IMR-90 (cell line): ENCODE results near the gene PPM1L. TPM values are rescaled to one million over a fixed set of nuclear protein-coding genes. Genes with fewer than 3 reads are reported as not detected.

Experiments
- ATAC-seq: fragments of 200-7000 bp; cut with Tn5 transposase; 2 replicates; pipeline ENCODE4 v1.9.1; 2020; ENCODE audit warnings: low read depth, mild to moderate bottlenecking, moderate library complexity
- BruUV-seq: library from RNA; stranded (reverse); fragments of 400-500 nt; replicated peaks from 2 replicates; lab custom pipeline; 2021; lab: Mats Ljungman, UMichigan
- CTCF ChIA-PET: fragments of 300-600 bp; formaldehyde crosslinking; extraction: SDS; loops from one replicate; lab custom pipeline; 2021; ENCODE audit warnings: antibody characterized with exemption; lab: Yijun Ruan, JAX
- POLR2A ChIA-PET: fragments of 300-600 bp; sonication (Branson Sonifier 250); formaldehyde crosslinking; loops from one replicate; lab custom pipeline; 2022; ENCODE audit warnings: antibody characterized with exemption; ENCODE audit not compliant: unreplicated experiment; lab: Charles Lee
- DNase-seq: peaks from one replicate; pipeline ENCODE4 v3.0.0; 2013
- H2AFZ ChIP-seq: replicated peaks from 2 replicates; pipeline ENCODE3; 2013; ENCODE audit warnings: low read length, mild to moderate bottlenecking; ENCODE audit not compliant: poor library complexity
- H2AK5ac ChIP-seq: 2 replicates; pipeline ENCODE4 v1.6.1; 2013; ENCODE audit warnings: low read depth, low read length, inconsistent platforms
- H2AK9ac ChIP-seq: replicated peaks from 2 replicates; pipeline ENCODE3; 2013; ENCODE audit warnings: mild to moderate bottlenecking, low read depth, low read length, moderate library complexity; ENCODE audit not compliant: poor library complexity
- H2BK120ac ChIP-seq: 2 replicates; pipeline ENCODE4 v1.6.1; 2013; ENCODE audit warnings: low read depth, low read length, inconsistent platforms
- H2BK15ac ChIP-seq: 3 replicates; pipeline ENCODE4 v1.6.1; 2013; ENCODE audit warnings: low read depth, low read length, inconsistent platforms
- H2BK20ac ChIP-seq: 2 replicates; pipeline ENCODE4 v1.6.1; 2013; ENCODE audit warnings: low read depth, mild to moderate bottlenecking, inconsistent platforms, low read length, moderate library complexity
- H2BK5ac ChIP-seq: 2 replicates; pipeline ENCODE4 v1.6.1; 2013; ENCODE audit warnings: mild to moderate bottlenecking, low read depth, low read length, inconsistent platforms; ENCODE audit not compliant: poor library complexity, severe bottlenecking
- H3K14ac ChIP-seq: replicated peaks from 2 replicates; pipeline ENCODE4 v1.6.1; 2013; ENCODE audit warnings: low read depth, low read length, inconsistent platforms
- H3K18ac ChIP-seq: 2 replicates; pipeline ENCODE4 v1.6.1; 2013; ENCODE audit warnings: low read depth, low read length, control low read depth
- H3K23ac ChIP-seq: 2 replicates; pipeline ENCODE4 v1.6.1; 2013; ENCODE audit warnings: low read depth, low read length, inconsistent platforms
- H3K27ac ChIP-seq: 2 replicates; pipeline ENCODE4 v1.5.1; 2013; ENCODE audit warnings: mild to moderate bottlenecking, control low read depth, low read length; ENCODE audit not compliant: insufficient read depth
- H3K27me3 ChIP-seq: 2 replicates; pipeline ENCODE4 v1.6.1; 2013; ENCODE audit warnings: low read length; ENCODE audit not compliant: control insufficient read depth, insufficient read depth
- H3K36me3 ChIP-seq: 2 replicates; pipeline ENCODE4 v1.6.1; 2013; ENCODE audit warnings: low read length, mixed read lengths; ENCODE audit not compliant: control insufficient read depth, insufficient read depth
- H3K4ac ChIP-seq: 2 replicates; pipeline ENCODE4 v1.6.1; 2013; ENCODE audit warnings: low read depth, low read length, inconsistent platforms
- H3K4me1 ChIP-seq: 2 replicates; pipeline ENCODE4 v1.6.1; 2013; ENCODE audit warnings: low read length, mixed read lengths; ENCODE audit not compliant: control insufficient read depth, insufficient read depth
- H3K4me2 ChIP-seq: 2 replicates; pipeline ENCODE4 v1.6.1; 2013; ENCODE audit warnings: low read depth, mild to moderate bottlenecking, control low read depth, low read length, moderate library complexity
- H3K4me3 ChIP-seq: 2 replicates; pipeline ENCODE4 v1.5.1; 2013; ENCODE audit warnings: low read depth, mild to moderate bottlenecking, control low read depth, low read length, moderate library complexity; ENCODE audit not compliant: insufficient read depth
- H3K56ac ChIP-seq: 2 replicates; pipeline ENCODE4 v1.6.1; 2013; ENCODE audit warnings: low read length, inconsistent platforms; ENCODE audit not compliant: insufficient read depth; ENCODE audit errors: extremely low read depth
- H3K79me1 ChIP-seq, 2 experiments: 2 replicates each; pipeline ENCODE4 v1.6.1; 2013; ENCODE audit warnings: low read length in 2 of 2, inconsistent platforms in 1 of 2, low read depth in 1 of 2
- H3K9ac ChIP-seq: 2 replicates; pipeline ENCODE4 v1.6.1; 2013; ENCODE audit warnings: low read depth, low read length, control low read depth
- H3K9me1 ChIP-seq: 2 replicates; pipeline ENCODE4 v1.6.1; 2013; ENCODE audit warnings: low read length, inconsistent platforms; ENCODE audit not compliant: insufficient read depth
- H3K9me3 ChIP-seq: 2 replicates; pipeline ENCODE4 v1.6.1; 2013; ENCODE audit warnings: low read length; ENCODE audit not compliant: control insufficient read depth, insufficient read depth
- H4K20me1 ChIP-seq: 2 replicates; pipeline ENCODE4 v1.6.1; 2013; ENCODE audit warnings: low read length, inconsistent platforms; ENCODE audit not compliant: insufficient read depth
- H4K5ac ChIP-seq: 2 replicates; pipeline ENCODE4 v1.6.1; 2013; ENCODE audit warnings: mild to moderate bottlenecking, low read depth, low read length, control low read depth
- H4K8ac ChIP-seq, 2 experiments: 2 replicates each; pipeline ENCODE4 v1.6.1; 2013; ENCODE audit warnings: low read depth in 2 of 2, low read length in 2 of 2, control low read depth in 1 of 2, inconsistent platforms in 1 of 2
- H4K91ac ChIP-seq: 2 replicates; pipeline ENCODE4 v1.6.1; 2013; ENCODE audit warnings: low read depth, low read length, inconsistent platforms; ENCODE audit not compliant: insufficient read depth
- BHLHE40 ChIP-seq: fragments of 150-350 bp; IDR thresholded peaks from 2 replicates; pipeline ENCODE4 v1.6.1; 2016; ENCODE audit warnings: mild to moderate bottlenecking, low read depth, low read length
- CEBPB ChIP-seq: IDR thresholded peaks from 2 replicates; pipeline ENCODE4 v1.6.1; 2012; ENCODE audit warnings: low read depth, low read length, improper control_type of control experiment
- CHD1 ChIP-seq: IDR thresholded peaks from 2 replicates; pipeline ENCODE4 v1.6.1; 2012; ENCODE audit warnings: low read depth, low read length, improper control_type of control experiment
- CTCF ChIP-seq: conservative IDR thresholded peaks from 2 replicates; pipeline ENCODE4 v1.5.1; 2012; ENCODE audit warnings: mild to moderate bottlenecking, low read depth, low read length, improper control_type of control experiment
- ELK1 ChIP-seq: fragments of 150-350 bp; IDR thresholded peaks from 2 replicates; pipeline ENCODE4 v1.6.1; 2016; ENCODE audit warnings: low read depth, mild to moderate bottlenecking, low read length, moderate library complexity, borderline replicate concordance
- FOS ChIP-seq: fragments of 150-350 bp; IDR thresholded peaks from 2 replicates; pipeline ENCODE4 v1.6.1; 2016; ENCODE audit warnings: low read depth, low read length
- MAFK ChIP-seq: IDR thresholded peaks from 2 replicates; pipeline ENCODE4 v1.6.1; 2012; ENCODE audit warnings: low read depth, low read length, improper control_type of control experiment
- MAZ ChIP-seq: IDR thresholded peaks from 2 replicates; pipeline ENCODE4 v1.6.1; 2012; ENCODE audit warnings: low read depth, mild to moderate bottlenecking, low read length, improper control_type of control experiment, moderate library complexity, borderline replicate concordance
- MXI1 ChIP-seq: IDR thresholded peaks from 2 replicates; pipeline ENCODE4 v1.6.1; 2012; ENCODE audit warnings: low read depth, mild to moderate bottlenecking, low read length, moderate library complexity, borderline replicate concordance
- NFE2L2 ChIP-seq: fragments of 150-350 bp; IDR thresholded peaks from 2 replicates; pipeline ENCODE4 v1.6.1; 2016; ENCODE audit warnings: low read depth, mild to moderate bottlenecking, low read length
- POLR2A ChIP-seq: IDR thresholded peaks from 2 replicates; pipeline ENCODE4 v1.6.1; 2012; ENCODE audit warnings: mild to moderate bottlenecking, low read depth, low read length
- RAD21 ChIP-seq: IDR thresholded peaks from 2 replicates; pipeline ENCODE4 v1.6.1; 2012; ENCODE audit warnings: low read length, improper control_type of control experiment
- RCOR1 ChIP-seq: IDR thresholded peaks from 2 replicates; pipeline ENCODE4 v1.6.1; 2012; ENCODE audit warnings: mild to moderate bottlenecking, low read length, improper control_type of control experiment; ENCODE audit not compliant: insufficient replicate concordance
- RFX5 ChIP-seq: IDR thresholded peaks from 2 replicates; pipeline ENCODE4 v1.8.0; 2012; ENCODE audit warnings: low read depth, mild to moderate bottlenecking, low read length, moderate library complexity
- SMC3 ChIP-seq: fragments of 150-350 bp; IDR thresholded peaks from 2 replicates; pipeline ENCODE4 v1.6.1; 2016; ENCODE audit warnings: low read depth, mild to moderate bottlenecking, antibody characterized with exemption, low read length, moderate library complexity
- USF2 ChIP-seq: fragments of 150-350 bp; IDR thresholded peaks from 2 replicates; pipeline ENCODE4 v1.6.1; 2017; ENCODE audit warnings: mild to moderate bottlenecking, antibody characterized with exemption, low read length, low read depth
- WGBS, 2 experiments: methylation state at CpG; one replicate each; pipeline versions ENCODE4 v1.1.5 to v1.1.7; 2013; ENCODE audit warnings: missing lambda C conversion rate in 2 of 2; ENCODE audit not compliant: insufficient read length in 1 of 2; ENCODE audit errors: extremely low coverage in 2 of 2; 5-methylcytosine and 5-hydroxymethylcytosine counted together
- dilution Hi-C: fragments of 300-500 bp; cut with HindIII; formaldehyde crosslinking; loops from one replicate; pipeline ENCODE4 v1.14.3; 2018; ENCODE audit warnings: low sequenced_read_pairs; ENCODE audit not compliant: unreplicated experiment
- in situ Hi-C: fragments of 300-500 bp; cut with MboI; formaldehyde crosslinking; loops from 3 replicates; pipeline ENCODE4 v1.14.3; 2019; ENCODE audit warnings: low sequenced_read_pairs, inconsistent platforms, mixed read lengths
- intact Hi-C: fragments of 100-400 bp; cut with micrococcal nuclease; formaldehyde crosslinking; loops from 2 replicates; pipeline ENCODE4 v1.10.0; 2022
- polyA plus RNA-seq, 3 experiments: library from polyadenylated mRNA; depleted of rRNA; stranded (reverse); fragments of >200 nt; gene quantifications; 2 replicates each; pipeline ENCODE4 v1.2.3, GENCODE V29; 2012; ENCODE audit warnings: low replicate concordance in 1 of 3
- total RNA-seq: library from RNA; depleted of rRNA; stranded (reverse); fragments of >200 nt; gene quantifications from 2 replicates; pipeline ENCODE4 v1.2.3, GENCODE V29; 2012

The PPM1L gene
- total and polyA plus RNA-seq, 2 of the 4 experiments (the other 2 are of a cell fraction), result 0.14 to 0.18 TPM

GRCh38 chr3:160998581-160998980, 242.6 kb downstream of the PPM1L start:
- H3K9me1 ChIP-seq, result no peaks in the 10 kb centered on the region
- H3K79me1 ChIP-seq, result no peaks in the 10 kb centered on the region
- H4K91ac ChIP-seq, result no peak overlapping the region
- ATAC-seq (no peak), DNase-seq (no peak)
- H3K4ac ChIP-seq, result no peak overlapping the region
- POLR2A ChIA-PET, result no interaction called here
- H3K56ac ChIP-seq, result no peak overlapping the region
- no peaks in the 10 kb centered on the region for H3K9me3 ChIP-seq
- no peak overlapping the region for H3K4me2 ChIP-seq
- H3K36me3 ChIP-seq, result no peaks in the 10 kb centered on the region
- H3K27ac ChIP-seq, result no peak overlapping the region
- no peak overlapping the region for H3K14ac ChIP-seq
- H4K20me1 ChIP-seq, result no peaks in the 10 kb centered on the region
- H4K5ac ChIP-seq, result no peak overlapping the region
- H3K9ac ChIP-seq, result no peak overlapping the region
- dilution Hi-C loops, result no loop called here
- no peak overlapping the region for H2AK5ac ChIP-seq
- H3K4me1 ChIP-seq, result no peaks in the 10 kb centered on the region
- no peak overlapping the region for H2BK20ac ChIP-seq
- H2BK120ac ChIP-seq, result no peak overlapping the region
- no peak overlapping the region for H2AFZ ChIP-seq
- BruUV-seq, result no TSS peak
- TF ChIP-seq NFE2L2 (no peak), CHD1 (no peak), CTCF (no peak), CEBPB (no peak), POLR2A (no peak), SMC3 (no peak), RCOR1 (no peak), RFX5 (no peak), USF2 (no peak), MAFK (no peak), FOS (no peak), BHLHE40 (no peak), RAD21 (no peak), ELK1 (no peak), MAZ (no peak), MXI1 (no peak)
- no peak overlapping the region for H4K8ac ChIP-seq
- no peaks in the 10 kb centered on the region for H3K27me3 ChIP-seq
- H2BK15ac ChIP-seq, result no peak overlapping the region
- CTCF ChIA-PET, result no interaction called here
- H2BK5ac ChIP-seq, result no peak overlapping the region
- intact Hi-C loops, result no loop called here
- no peak overlapping the region for H3K4me3 ChIP-seq
- no peak overlapping the region for H3K18ac ChIP-seq
- no peak overlapping the region for H3K23ac ChIP-seq
- no peak overlapping the region for H2AK9ac ChIP-seq
- WGBS, 2 experiments, result no CpG with 5 or more reads among the region's 1 CpG
- in situ Hi-C loops, result no loop called here
